ENCODE data around the gene NCR3LG1.

The NCR3LG1 gene

GRCh38 chr11:17351510-17352176 lies at the start of gene NCR3LG1:
TSS of gene NCR3LG1 (plus strand) at chr11:17351800. CDS start at chr11:17351970, 170 bp downstream.
- no peak for DNase-seq (ENCODE audit: low spot score)

DNA sequence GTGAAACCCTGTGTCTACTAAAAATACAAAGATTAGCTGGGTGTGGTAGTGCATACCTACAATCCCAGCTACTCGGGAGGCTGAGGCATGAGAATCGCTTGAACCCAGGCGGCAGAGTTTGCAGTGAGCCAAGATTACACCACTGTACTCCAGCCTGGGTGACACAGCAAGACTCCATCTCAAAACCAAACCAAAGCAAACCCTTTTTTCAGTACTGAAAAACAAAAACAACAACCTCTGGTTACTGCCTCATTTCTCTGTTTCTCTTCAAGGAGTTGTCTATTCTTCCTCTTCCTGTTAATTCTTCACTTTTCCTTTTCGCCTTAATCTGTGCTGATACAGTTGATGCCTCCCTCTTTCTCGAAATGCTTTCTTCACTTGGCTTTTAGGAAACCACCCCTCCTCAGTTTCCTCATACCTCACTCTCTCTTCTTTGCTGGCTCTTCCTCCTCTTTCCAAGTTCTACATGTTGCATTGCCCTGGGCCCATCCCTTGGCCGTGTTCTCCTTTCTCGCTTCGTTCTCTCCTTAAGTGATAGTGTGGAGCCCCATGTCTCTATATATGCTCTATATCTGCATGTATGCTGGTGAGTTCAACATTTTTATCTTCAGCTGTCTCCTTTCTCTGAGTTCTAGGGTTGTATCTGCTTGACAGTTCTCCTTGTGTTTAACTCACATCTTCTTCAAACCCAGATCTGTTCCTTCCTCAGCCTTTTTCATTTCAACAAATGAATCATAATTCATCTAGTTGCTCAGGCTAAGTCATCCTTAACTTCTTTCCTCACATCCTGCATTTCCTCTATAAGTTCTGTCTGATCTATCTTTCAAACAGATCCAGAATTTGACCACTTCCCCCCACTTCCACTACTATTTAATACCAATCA lies 38.0 kb upstream of the NCR3LG1 start:
- no peak for DNase-seq (ENCODE audit: low spot score)

- no peak for DNase-seq (ENCODE audit: low spot score)
Measured at GRCh38 chr11:17314232-17314547, 37.4 kb upstream of the NCR3LG1 start.

- DNase-seq (ENCODE audit: low spot score): no peak
Measured at GRCh38 chr11:17314904-17315426, 36.6 kb upstream of the NCR3LG1 start.

GRCh38 chr11:17328871-17329494 lies 22.6 kb upstream of the NCR3LG1 start:
- DNase-seq (ENCODE audit: low spot score): no peak

GRCh38 chr11:17331669-17332068 lies 19.9 kb upstream of the NCR3LG1 start:
- no peak for DNase-seq (ENCODE audit: low spot score)

GRCh38 chr11:17333799-17334586 lies 17.6 kb upstream of the NCR3LG1 start:
- no peak for DNase-seq (ENCODE audit: low spot score)

DNA sequence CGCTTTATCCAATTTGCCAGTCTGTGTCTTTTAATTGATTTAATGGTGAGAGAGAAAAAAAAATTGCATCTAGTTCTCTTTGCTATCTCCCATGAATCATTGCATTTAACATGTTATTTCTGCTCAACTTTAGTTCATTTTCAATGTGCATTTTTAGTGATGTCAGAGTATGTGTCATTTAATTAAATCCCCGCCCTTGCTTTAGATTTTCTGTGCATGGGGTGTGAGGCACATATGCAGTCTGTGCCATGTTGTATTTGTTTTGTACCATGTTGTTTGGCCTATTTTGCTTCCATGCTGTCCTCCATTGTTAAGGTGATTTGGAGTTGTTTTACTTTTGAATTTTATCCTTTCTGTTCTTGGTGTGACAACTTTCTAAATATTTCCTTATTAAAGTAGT lies 8.3 kb upstream of the NCR3LG1 start:
- DNase-seq (ENCODE audit: low spot score): no peak

DNA sequence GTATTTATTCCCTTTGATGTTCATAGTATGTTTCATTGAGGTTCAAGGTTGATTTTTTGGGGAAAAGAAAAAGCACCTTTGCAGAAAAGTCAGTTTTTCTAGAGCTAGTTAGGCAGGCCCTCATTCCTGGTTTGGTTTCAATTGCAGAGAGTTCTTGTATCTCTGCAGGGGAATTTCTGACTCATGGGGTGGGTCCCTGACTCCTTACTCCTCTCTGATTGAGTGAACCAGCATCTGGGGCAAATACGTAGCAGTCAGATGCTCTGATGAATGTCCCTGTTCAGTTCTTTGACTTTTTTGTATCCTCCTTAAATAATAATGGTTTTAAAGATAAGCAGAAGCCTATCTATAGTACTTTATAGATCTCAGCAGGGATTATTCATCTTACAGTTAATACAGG lies 7.7 kb upstream of the NCR3LG1 start:
- DNase-seq (ENCODE audit: low spot score): no peak

- DNase-seq (ENCODE audit: low spot score): no peak
Measured at GRCh38 chr11:17347676-17348075, 3.9 kb upstream of the NCR3LG1 start.

- no peak for DNase-seq (ENCODE audit: low spot score)
Measured at GRCh38 chr11:17350455-17351171, 987 bp upstream of the NCR3LG1 start.

DNA sequence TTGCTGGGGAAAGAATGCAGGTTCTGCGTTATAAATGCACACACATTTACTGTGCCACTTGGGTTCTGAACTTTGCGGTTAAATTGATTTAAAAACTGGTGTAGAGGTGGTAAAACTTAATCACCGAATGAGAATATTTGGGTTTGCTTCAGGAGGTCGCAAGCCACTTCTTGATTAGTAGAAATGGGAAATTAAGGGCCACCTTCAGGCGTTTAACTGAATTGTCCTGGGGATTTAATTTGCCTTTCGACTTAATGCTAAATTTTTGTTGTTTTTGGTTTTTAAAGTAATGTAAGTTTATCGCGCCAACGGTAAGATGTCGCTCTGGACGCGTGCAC lies 459 bp upstream of the NCR3LG1 start:
- DNase-seq (ENCODE audit: low spot score): no peak

DNA sequence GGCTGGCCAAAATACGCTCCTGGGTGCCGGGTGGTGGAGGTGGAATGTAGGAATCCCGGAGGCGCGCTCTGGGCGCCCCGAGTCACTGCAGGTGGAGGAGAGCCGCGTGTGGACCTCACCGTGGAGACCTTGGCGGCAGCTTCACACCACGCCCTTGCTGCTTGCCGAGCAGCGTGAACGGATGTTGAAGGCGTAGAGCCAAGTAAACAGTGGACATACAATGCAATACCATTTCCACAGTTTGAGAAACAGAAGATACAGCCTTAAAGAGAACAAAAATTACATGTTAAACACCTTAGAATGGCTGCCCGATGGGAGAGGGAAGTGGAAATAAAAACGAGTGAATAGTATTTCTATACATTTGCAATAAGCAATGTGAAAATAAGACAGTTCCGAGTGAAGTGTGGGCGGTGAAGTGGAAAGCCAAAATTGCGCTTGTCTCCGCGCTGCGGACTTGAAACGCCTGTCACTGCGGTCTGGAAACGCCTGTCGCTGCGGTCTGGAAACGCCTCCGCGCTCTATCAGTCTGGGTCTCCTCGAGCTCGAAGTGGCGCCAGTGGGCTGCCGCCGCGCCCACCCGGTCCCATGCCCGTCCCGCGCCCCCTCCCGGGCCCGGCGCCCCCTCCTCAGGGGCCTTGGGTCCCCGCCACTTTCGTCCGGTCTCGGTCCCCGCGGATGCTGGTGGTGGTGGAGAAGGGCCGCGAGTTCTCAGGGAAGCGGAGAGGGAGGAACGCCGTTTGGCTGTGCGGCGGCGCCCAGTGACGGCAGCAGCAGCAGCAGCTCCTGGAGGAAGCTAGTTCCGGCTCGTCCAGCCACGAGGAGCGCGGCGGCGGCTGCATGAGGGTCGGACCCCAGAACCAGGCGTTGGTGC lies 1.6 kb downstream of the NCR3LG1 start:
- peak; percentile 88 for DNase-seq (ENCODE audit: low spot score)

GRCh38 chr11:17353821-17354600 lies 2.4 kb downstream of the NCR3LG1 start:
- DNase-seq (ENCODE audit: low spot score): no peak

GRCh38 chr11:17354601-17354991 lies 3.0 kb downstream of the NCR3LG1 start:
- no peak for DNase-seq (ENCODE audit: low spot score)

DNA sequence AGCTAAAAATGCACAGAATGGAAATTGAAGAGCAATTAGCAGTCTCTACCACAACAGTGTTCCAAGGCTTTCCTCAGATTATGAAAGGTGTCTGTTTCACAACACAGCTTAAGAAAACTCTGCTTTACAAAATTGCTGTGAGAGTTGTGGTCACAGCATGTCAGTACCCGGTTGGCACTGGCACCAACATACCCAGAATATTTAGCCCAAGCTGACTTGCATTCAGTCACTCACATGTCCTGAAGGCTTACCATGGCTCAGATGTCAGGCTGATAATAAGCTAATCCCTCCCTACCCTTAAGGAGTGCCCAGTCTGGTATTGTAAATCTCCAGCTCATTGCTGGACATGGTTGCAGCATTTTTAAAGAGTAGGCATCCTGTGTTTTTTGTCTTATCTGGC lies 14.9 kb downstream of the NCR3LG1 start:
- DNase-seq (ENCODE audit: low spot score): no peak

DNA sequence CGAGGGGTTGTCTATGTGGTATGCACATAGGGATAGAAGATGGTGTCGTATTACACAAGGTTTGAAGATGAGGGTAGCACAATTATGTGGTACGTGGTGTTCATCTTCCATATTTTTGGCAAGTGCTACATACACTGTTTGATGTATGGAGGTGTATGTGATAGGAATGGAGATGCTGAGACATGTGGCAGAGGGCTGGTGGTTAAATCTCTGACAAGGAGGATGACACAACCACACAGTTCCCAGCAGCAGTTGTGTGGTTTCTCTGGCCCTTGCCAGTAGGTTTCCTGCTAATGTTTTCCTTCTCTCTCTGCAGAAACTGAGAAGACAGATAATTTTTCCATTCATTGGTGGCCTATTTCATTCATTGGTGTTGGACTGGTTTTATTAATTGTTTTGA lies 17.0 kb downstream of the NCR3LG1 start:
- DNase-seq (ENCODE audit: low spot score): no peak

DNA sequence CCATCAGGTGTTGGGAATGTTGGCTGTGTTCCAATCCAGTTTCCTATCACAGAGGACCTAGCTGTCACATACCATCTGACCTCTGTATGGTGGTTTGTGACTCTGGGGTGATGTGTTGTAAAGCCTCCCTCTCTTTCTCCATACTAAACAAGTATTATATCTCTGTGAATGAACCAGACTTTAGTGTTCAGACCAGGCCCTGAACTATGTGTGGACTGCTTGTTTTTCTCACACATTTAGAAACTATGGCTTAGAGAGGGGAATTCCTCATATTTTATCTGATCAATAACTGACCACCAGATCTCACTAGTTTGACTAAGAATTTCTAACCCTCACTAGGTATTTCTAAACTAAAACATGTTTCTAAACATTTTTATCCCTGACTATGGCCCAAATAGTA lies 17.5 kb downstream of the NCR3LG1 start:
- DNase-seq (ENCODE audit: low spot score): no peak

- no peak for DNase-seq (ENCODE audit: low spot score)
Measured at GRCh38 chr11:17369684-17370243, 18.2 kb downstream of the NCR3LG1 start.
